K562 treated with DMSO at 1 percent for 48 hours (cell line): Measurements from ENCODE around the gene HILPDA. TPM values are rescaled to one million over a fixed set of nuclear protein-coding genes. Genes with fewer than 3 reads are reported as not detected.

Experiments used
- total RNA-seq: library from RNA; unstranded; fragments of 300-600 nt; gene quantifications from 2 replicates; pipeline ENCODE4 v1.2.3, GENCODE V29; 2022; ENCODE audit warnings: low replicate concordance; ENCODE audit errors: extremely low read depth

Gene HILPDA
- total RNA-seq = not detected in 2 replicates

DNA sequence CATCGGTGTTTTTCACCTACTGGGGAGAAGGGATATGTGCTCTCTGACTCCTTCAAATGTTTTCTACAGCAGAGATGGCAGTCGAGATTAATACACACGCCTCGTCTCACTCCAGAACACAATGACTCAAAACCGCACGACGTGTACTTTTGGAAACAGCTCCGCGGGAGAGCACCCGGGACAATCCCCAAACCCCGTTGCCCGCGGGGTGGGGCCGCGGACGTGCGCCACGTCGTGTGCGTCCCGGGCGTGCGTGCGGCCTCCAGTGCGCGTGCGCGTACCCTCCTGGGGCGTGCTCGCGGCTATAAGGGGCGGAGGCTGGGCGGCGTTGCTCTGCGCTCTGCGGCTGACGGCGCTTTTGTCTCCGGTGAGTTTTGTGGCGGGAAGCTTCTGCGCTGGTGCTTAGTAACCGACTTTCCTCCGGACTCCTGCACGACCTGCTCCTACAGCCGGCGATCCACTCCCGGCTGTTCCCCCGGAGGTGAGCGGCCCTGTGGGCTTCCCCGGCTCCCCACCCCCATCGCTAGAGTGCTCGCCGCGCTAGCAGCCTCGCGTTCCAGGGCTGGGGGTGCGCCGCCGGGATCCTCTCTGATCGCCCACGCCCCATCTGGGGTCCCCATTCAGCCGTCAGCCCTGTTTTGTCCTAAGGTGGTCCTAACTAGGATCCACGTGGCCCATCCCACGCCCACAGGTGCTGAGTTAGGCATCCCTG is at the start of gene HILPDA:
Gene HILPDA, plus strand, starts transcription at position 336 of the 712 bp plus-strand sequence. CDS start 1,391 bp downstream, outside the sequence.

GRCh38 chr7:128409596-128410450 is 45.9 kb upstream of the HILPDA start, which contains the start of gene IMPDH1:
Gene IMPDH1, minus strand, starts transcription at chr7:128409982. Its CDS starts 81 bp downstream, at chr7:128409901.

DNA sequence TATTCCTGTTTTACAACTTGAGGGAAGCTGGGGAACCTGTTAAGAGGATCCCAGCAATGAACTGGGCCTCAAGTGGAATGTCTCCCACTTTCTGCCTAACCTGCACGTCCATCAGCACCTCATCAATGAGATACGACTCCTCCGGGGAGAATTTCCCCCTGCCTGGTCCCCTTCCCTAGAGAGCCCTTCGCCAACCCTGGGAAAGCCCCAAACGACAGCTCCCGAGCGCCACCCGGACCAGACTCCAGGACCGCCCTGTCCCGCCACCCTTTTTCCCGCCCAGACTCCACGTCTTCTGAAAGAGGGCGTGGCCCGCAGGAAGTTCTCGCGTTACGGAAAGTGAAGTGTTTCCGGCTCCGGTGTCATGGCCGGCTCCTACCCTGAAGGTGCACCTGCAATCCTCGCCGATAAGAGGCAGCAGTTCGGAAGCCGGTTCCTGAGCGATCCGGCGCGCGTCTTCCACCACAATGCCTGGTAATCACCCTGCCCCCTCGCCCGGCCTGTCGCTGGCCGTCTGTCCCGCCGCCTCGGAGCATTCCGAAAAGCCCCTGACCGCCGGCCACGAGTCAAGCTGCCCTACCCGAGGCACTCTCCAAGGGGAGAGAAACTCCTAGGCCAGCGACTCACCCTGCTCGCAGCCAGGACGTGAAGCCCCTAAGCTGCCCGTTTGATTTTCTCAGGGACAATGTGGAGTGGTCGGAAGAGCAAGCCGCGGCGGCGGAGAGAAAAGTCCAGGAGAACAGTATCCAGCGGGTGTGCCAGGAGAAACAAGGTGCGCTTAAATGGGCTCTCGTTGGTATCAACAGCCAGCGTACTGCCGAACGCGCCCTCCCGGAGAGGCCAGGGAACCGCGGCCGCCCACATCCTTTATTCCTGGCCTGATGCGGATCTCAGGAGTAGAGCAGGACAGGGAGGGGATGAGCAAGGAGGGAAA is 21.0 kb downstream of the HILPDA start, which contains the start of gene METTL2B:
Gene METTL2B, plus strand, starts transcription at position 347 of the 934 bp plus-strand sequence. Its CDS starts 18 bp downstream, at position 365.

Other genes with a start within 250 kb of the HILPDA start
- not detected in 2 replicates for gene LEP, start 214.6 kb upstream of the HILPDA start, total RNA-seq
- not detected in 2 replicates for gene RBM28, start 112.0 kb upstream of the HILPDA start, total RNA-seq
- gene PRRT4, start 94.2 kb upstream of the HILPDA start, total RNA-seq = not detected in 2 replicates
- gene IMPDH1, start 45.9 kb upstream of the HILPDA start, total RNA-seq = not detected in 2 replicates
- gene METTL2B, start 20.9 kb downstream of the HILPDA start, total RNA-seq = not detected in 2 replicates
- gene GARIN1A, start 216.4 kb downstream of the HILPDA start, total RNA-seq = not detected in 2 replicates